ENCODE results near the gene CHD1L.

Gene CHD1L

DNA sequence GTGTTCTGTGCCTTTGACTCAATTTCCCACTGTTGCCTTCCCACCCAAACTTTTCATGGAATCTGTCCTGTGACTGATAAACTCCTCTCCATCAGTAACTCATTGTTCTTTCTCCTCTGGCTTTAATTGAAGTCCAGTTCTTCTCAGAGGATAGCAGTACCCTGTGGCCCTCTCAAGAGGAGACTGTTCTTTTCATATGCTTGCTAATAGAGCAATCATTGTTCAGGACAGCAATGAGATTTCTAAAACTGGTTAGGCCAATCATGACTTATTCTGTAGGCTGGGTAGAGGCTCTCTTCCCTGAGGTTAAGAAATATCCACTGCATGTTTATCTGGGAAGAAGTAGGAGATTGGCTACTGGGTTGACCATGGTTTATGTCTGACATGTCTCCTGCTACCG, 98.8 kb downstream of the CHD1L start:
- TF ChIP-seq, protein P1, sequence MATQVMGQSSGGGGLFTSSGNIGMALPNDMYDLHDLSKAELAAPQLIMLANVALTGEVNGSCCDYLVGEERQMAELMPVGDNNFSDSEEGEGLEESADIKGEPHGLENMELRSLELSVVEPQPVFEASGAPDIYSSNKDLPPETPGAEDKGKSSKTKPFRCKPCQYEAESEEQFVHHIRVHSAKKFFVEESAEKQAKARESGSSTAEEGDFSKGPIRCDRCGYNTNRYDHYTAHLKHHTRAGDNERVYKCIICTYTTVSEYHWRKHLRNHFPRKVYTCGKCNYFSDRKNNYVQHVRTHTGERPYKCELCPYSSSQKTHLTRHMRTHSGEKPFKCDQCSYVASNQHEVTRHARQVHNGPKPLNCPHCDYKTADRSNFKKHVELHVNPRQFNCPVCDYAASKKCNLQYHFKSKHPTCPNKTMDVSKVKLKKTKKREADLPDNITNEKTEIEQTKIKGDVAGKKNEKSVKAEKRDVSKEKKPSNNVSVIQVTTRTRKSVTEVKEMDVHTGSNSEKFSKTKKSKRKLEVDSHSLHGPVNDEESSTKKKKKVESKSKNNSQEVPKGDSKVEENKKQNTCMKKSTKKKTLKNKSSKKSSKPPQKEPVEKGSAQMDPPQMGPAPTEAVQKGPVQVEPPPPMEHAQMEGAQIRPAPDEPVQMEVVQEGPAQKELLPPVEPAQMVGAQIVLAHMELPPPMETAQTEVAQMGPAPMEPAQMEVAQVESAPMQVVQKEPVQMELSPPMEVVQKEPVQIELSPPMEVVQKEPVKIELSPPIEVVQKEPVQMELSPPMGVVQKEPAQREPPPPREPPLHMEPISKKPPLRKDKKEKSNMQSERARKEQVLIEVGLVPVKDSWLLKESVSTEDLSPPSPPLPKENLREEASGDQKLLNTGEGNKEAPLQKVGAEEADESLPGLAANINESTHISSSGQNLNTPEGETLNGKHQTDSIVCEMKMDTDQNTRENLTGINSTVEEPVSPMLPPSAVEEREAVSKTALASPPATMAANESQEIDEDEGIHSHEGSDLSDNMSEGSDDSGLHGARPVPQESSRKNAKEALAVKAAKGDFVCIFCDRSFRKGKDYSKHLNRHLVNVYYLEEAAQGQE (IDR thresholded peaks at IDR 0.05; ENCODE audit: insufficient replicate concordance, low read depth) = no peak
- TF ChIP-seq, protein P2, sequence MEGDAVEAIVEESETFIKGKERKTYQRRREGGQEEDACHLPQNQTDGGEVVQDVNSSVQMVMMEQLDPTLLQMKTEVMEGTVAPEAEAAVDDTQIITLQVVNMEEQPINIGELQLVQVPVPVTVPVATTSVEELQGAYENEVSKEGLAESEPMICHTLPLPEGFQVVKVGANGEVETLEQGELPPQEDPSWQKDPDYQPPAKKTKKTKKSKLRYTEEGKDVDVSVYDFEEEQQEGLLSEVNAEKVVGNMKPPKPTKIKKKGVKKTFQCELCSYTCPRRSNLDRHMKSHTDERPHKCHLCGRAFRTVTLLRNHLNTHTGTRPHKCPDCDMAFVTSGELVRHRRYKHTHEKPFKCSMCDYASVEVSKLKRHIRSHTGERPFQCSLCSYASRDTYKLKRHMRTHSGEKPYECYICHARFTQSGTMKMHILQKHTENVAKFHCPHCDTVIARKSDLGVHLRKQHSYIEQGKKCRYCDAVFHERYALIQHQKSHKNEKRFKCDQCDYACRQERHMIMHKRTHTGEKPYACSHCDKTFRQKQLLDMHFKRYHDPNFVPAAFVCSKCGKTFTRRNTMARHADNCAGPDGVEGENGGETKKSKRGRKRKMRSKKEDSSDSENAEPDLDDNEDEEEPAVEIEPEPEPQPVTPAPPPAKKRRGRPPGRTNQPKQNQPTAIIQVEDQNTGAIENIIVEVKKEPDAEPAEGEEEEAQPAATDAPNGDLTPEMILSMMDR (IDR thresholded peaks at IDR 0.05; ENCODE audit: insufficient read depth, low read length) = no peak
- TF ChIP-seq SPI1 (IDR thresholded peaks at IDR 0.05; ENCODE audit: borderline replicate concordance, low read depth) (no peak), POLR2AphosphoS5 (IDR thresholded peaks at IDR 0.05; ENCODE audit: low read depth) (no peak), GABPA (IDR thresholded peaks at IDR 0.05; ENCODE audit: low read depth) (no peak)
- no peak overlapping the region for H3K27ac ChIP-seq (replicated peaks)
- no peak overlapping the region for H3K4me3 ChIP-seq (replicated peaks; ENCODE audit: insufficient read depth, low read length)
- DNase-seq (ENCODE audit: low read depth in 1 of 2, low spot score in 1 of 2) = no peak
- H3K27me3 ChIP-seq (ENCODE audit: insufficient read depth, poor library complexity, severe bottlenecking) = peaks cover 3% of the 10 kb centered on the region
